ENCODE measurements around the gene PHACTR3.

Gene PHACTR3

DNA sequence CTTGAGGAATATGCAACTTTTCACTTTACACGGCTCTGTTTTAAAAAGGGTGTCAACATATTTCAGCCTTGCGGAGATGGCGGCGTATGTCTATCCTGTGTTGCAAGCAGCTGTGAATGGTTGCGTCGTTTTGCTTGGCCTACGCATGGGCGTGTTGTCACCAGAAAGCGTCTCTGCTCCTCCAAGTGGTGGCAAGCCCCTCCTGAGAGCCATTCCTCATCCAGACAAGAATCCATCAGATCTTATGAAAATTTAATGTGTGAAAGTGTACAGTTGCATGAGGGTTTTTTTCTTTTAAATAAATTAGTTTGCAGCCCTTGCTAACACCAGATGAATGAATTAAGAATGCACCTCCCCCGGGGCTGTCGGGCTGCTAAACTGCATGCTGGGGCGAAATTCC lies 114.4 kb downstream of the PHACTR3 start:
- no peak for DNase-seq (ENCODE audit: low read depth)

DNA sequence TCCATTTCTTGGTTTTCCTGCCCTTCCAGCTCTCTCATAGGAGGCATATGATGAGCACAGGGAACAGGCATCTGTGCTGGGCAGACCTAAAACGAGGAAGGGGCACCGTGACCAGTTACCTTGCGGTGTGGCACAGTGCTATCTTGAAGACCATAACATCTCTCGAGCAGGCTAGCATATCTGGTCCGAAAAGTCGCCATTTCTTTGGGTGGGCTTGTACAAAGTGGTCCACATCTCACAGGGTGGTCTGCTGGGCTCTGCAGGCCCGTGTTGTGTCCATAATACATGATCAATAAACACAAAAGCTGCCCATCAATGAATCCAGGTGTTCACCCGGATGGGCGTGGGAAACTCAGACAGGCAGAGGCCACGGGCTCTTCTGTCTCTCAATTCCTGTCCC lies 115.7 kb downstream of the PHACTR3 start:
- no peak for DNase-seq (ENCODE audit: low read depth)
- no peak overlapping the region for H3K4me3 ChIP-seq (ENCODE audit: low read depth, low read length)
- TF ChIP-seq CTCF (IDR thresholded peaks at IDR 0.05; ENCODE audit: low read depth, low read length, missing control alignments), result no peak

More for the DNA sequence above, 114.4 kb downstream of the PHACTR3 start:
- H3K4me3 ChIP-seq (ENCODE audit: low read depth, low read length), result no peak overlapping the region
- no peak for TF ChIP-seq CTCF (IDR thresholded peaks at IDR 0.05; ENCODE audit: low read depth, low read length, missing control alignments)

- DNase-seq (ENCODE audit: low read depth), result no peak
- TF ChIP-seq CTCF (IDR thresholded peaks at IDR 0.05; ENCODE audit: low read depth, low read length, missing control alignments), result no peak
- no peak overlapping the region for H3K4me3 ChIP-seq (ENCODE audit: low read depth, low read length)
Measured at GRCh38 chr20:59721386-59721785, 117.0 kb downstream of the PHACTR3 start.

- H3K4me3 ChIP-seq (ENCODE audit: low read depth, low read length), result no peak overlapping the region
- TF ChIP-seq CTCF (IDR thresholded peaks at IDR 0.05; ENCODE audit: low read depth, low read length, missing control alignments), result no peak
- DNase-seq (ENCODE audit: low read depth), result no peak
Measured at GRCh38 chr20:59723108-59723500, 118.8 kb downstream of the PHACTR3 start.

DNA sequence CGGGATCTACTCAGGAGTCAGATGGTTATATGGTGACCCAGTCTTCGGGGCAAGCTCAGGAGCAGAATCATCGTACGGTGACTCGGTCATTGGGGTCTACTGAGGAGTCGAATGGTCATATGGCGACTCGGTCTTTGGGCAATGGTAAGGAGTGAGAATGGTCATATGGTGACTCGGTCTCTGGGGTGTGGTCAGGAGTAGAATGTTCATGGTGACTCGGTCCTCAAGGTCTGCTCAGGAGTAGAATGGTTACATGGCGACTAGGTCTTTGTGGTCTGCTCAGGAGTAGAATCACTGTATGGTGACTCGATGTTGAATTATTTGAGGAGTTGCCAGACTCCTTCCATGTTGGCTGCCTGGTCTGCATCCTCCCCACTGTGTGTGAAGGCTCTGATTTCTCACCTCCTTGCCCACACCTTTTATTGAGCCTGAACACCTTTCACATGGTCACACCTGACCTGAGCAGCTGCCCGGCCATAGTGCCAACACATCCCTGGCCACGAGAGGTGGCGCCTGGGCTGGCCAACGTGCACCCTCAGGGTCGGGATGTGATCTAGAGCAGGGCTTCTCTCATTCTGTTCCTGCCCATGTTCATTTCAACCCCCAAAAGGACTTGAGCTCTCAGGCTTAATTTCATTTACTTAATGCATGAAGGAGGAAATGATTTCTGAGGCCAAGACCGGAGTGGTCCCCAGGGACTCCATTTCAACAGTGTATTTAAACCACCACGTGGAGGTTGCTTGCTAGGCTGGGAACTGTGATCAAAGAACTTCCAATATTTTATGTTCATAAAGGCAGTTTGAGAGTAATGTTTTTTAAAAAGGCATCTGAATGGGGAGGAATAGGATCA lies 119.5 kb downstream of the PHACTR3 start:
- no peak for TF ChIP-seq CTCF (IDR thresholded peaks at IDR 0.05; ENCODE audit: low read depth, low read length, missing control alignments)
- no peak overlapping the region for H3K4me3 ChIP-seq (ENCODE audit: low read depth, low read length)
- DNase-seq (ENCODE audit: low read depth), result no peak

- no peak overlapping the region for H3K4me3 ChIP-seq (ENCODE audit: low read depth, low read length)
- no peak for TF ChIP-seq CTCF (IDR thresholded peaks at IDR 0.05; ENCODE audit: low read depth, low read length, missing control alignments)
- no peak for DNase-seq (ENCODE audit: low read depth)
Measured at GRCh38 chr20:59724457-59725366, 120.4 kb downstream of the PHACTR3 start.

Measured in GM12864 (cell line).